Suprapubic skin (tissue), 4 donors: ENCODE data around the gene CCDC28A. TPM values are rescaled to one million over a fixed set of nuclear protein-coding genes. Genes with fewer than 3 reads are reported as not detected.

Experiments
- DNase-seq, 2 donors: peaks; one replicate each; pipeline ENCODE4 v3.0.0-alpha.2; 2019; ENCODE audit warnings: low spot score in 2 of 2
- H3K27ac ChIP-seq: fragments of 200-600 bp; sonication (generic); one replicate; pipeline ENCODE4 v1.5.1; 2019
- H3K27me3 ChIP-seq: fragments of 200-600 bp; sonication (generic); one replicate; pipeline ENCODE4 v1.5.1; 2019
- H3K36me3 ChIP-seq: fragments of 200-600 bp; sonication (generic); one replicate; pipeline ENCODE4 v1.5.1; 2019
- H3K4me1 ChIP-seq: fragments of 200-600 bp; sonication (generic); one replicate; pipeline ENCODE4 v1.5.1; 2019
- H3K4me3 ChIP-seq: fragments of 200-600 bp; sonication (generic); one replicate; pipeline ENCODE4 v1.5.1; 2019; ENCODE audit warnings: mild to moderate bottlenecking
- H3K9me3 ChIP-seq: fragments of 200-600 bp; sonication (generic); one replicate; pipeline ENCODE4 v1.5.1; 2019
- CTCF ChIP-seq, 2 donors: fragments of 200-600 bp in 1 of 2; fragments of 450-650 bp in 1 of 2; sonication (generic) in 1 of 2; IDR thresholded peaks; one replicate each; pipeline ENCODE4 v1.5.1; 2016 to 2019; ENCODE audit warnings: antibody characterized with exemption in 2 of 2, mild to moderate bottlenecking in 1 of 2, moderate library complexity in 1 of 2
- EP300 ChIP-seq: sonication (generic); formaldehyde crosslinking; IDR thresholded peaks from one replicate; pipeline ENCODE4 v1.6.1; 2017; ENCODE audit warnings: antibody characterized with exemption
- POLR2A ChIP-seq, 2 donors: fragments of 450-650 bp; IDR thresholded peaks; one replicate each; pipeline ENCODE4 v1.6.1; 2017; ENCODE audit warnings: antibody characterized with exemption in 2 of 2, mild to moderate bottlenecking in 2 of 2, moderate library complexity in 2 of 2
- POLR2AphosphoS5 ChIP-seq, 3 donors: sonication (generic); formaldehyde crosslinking; IDR thresholded peaks; one replicate each; pipeline ENCODE4 v1.6.1; 2017; ENCODE audit warnings: antibody characterized with exemption in 3 of 3
- WGBS: methylation state at CpG from one replicate; pipeline ENCODE4 v1.1.5; 2018; 5-methylcytosine and 5-hydroxymethylcytosine counted together
- total RNA-seq, 4 donors: library from RNA; depleted of rRNA; stranded (reverse); fragments of >200 nt; gene quantifications; one replicate each; pipeline ENCODE4 v1.1.0, GENCODE V29; 2016

Gene CCDC28A
- total RNA-seq, 4 donors from 2014 or later, result 7.9 to 15.6 (median 13.2) TPM

- H3K9me3 ChIP-seq, result no peaks in the 10 kb centered on the region
- no peak overlapping the region for H3K4me3 ChIP-seq
- H3K27ac ChIP-seq, result no peak overlapping the region
- WGBS, result 65% methylated on average over 4 of the region's 4 CpGs
- H3K36me3 ChIP-seq, result no peaks in the 10 kb centered on the region
- no peak for TF ChIP-seq CTCF (IDR thresholded peaks at IDR 0.05)
- TF ChIP-seq EP300, result no peak
- TF ChIP-seq POLR2A (IDR thresholded peaks at IDR 0.05), result no peak
- no peak for TF ChIP-seq POLR2AphosphoS5 (IDR thresholded peaks at IDR 0.05)
- no peaks in the 10 kb centered on the region for H3K27me3 ChIP-seq
- peaks cover 7% of the 10 kb centered on the region for H3K4me1 ChIP-seq
- DNase-seq, result no peak
Measured at GRCh38 chr6:138833816-138834539, 60.4 kb downstream of the CCDC28A start.

- WGBS, result 96% methylated on average over 6 of the region's 6 CpGs
- TF ChIP-seq POLR2AphosphoS5 (IDR thresholded peaks at IDR 0.05) (no peak), CTCF (IDR thresholded peaks at IDR 0.05) (no peak), POLR2A (IDR thresholded peaks at IDR 0.05) (no peak), EP300 (no peak)
- H3K27ac ChIP-seq, result no peak overlapping the region
Measured at GRCh38 chr6:138837246-138837645, 63.7 kb downstream of the CCDC28A start.

More at GRCh38 chr6:138837246-138837645, 63.7 kb downstream of the CCDC28A start:
- Histone ChIP-seq H3K4me1 (peaks cover 7% of the 10 kb centered on the region), H3K27me3 (no peaks in the 10 kb centered on the region), H3K4me3 (no peak overlapping the region), H3K9me3 (no peaks in the 10 kb centered on the region), H3K36me3 (no peaks in the 10 kb centered on the region)
- DNase-seq, result no peak

Other genes starting within 250 kb of the CCDC28A start
- under 1 TPM in 3 of 4 donors, not detected in 1; 0.13 to 0.56 (median 0.23) TPM for gene ECT2L, start 22.3 kb downstream of the CCDC28A start, total RNA-seq
- 100 to 1,000 TPM in 1 of 4 donors, 10 to 100 TPM in 3; 44.5 to 187 (median 70.4) TPM for gene REPS1, start 214.5 kb downstream of the CCDC28A start, total RNA-seq